DOHH2 (cell line): ENCODE results near the gene DUS4L.
"Not testable (repeated sequence)": the region's sequence is repeated elsewhere in the genome, so short reads cannot be mapped to it uniquely, and the experiment has no call there.

Experiments used
- EZH2phosphoT487 ChIP-seq: fragments of 200-600 bp; sonication (generic); IDR thresholded peaks from 2 replicates; pipeline ENCODE4 v1.6.1; 2017; ENCODE audit warnings: borderline replicate concordance, mild to moderate bottlenecking, antibody characterized with exemption, low read length, moderate library complexity, mixed read lengths
- TF ChIP-seq, protein P1 (sequence below): fragments of 200-600 bp; sonication (generic); IDR thresholded peaks from one replicate; pipeline ENCODE4 v1.5.1; 2014; ENCODE audit warnings: antibody characterized with exemption, mild to moderate bottlenecking, low read depth, low read length; ENCODE audit not compliant: poor library complexity, severe bottlenecking

DNA sequence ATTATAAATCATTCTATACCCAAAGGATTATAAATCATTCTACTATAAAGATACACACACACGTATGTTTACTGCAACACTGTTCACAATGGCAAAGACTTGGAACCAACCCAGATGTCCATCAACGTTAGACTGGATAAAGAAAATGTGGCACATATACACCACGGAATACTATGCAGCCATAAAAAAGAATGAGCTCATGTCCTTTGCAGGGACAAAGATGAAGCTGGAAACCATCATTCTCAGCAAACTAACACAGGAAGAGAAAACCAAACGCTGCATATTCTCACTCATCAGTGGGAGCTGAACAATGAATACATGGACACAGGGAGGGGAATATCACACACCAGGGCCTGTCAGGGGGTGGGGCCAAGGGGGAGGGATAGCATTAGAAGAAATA lies 26.5 kb upstream of the DUS4L start:
- TF ChIP-seq, protein P1, sequence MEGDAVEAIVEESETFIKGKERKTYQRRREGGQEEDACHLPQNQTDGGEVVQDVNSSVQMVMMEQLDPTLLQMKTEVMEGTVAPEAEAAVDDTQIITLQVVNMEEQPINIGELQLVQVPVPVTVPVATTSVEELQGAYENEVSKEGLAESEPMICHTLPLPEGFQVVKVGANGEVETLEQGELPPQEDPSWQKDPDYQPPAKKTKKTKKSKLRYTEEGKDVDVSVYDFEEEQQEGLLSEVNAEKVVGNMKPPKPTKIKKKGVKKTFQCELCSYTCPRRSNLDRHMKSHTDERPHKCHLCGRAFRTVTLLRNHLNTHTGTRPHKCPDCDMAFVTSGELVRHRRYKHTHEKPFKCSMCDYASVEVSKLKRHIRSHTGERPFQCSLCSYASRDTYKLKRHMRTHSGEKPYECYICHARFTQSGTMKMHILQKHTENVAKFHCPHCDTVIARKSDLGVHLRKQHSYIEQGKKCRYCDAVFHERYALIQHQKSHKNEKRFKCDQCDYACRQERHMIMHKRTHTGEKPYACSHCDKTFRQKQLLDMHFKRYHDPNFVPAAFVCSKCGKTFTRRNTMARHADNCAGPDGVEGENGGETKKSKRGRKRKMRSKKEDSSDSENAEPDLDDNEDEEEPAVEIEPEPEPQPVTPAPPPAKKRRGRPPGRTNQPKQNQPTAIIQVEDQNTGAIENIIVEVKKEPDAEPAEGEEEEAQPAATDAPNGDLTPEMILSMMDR, result not testable (repeated sequence)
- TF ChIP-seq EZH2phosphoT487, result not testable (repeated sequence)
